Effector memory CD4-positive, alpha-beta T cell (primary cell): Measurements from ENCODE around the gene FGA.
A peak's percentile ranks its signal among the peaks of the same experiment; 100 is the strongest.

Source experiments
- DNase-seq, 3 donors: peaks; one replicate each; pipeline ENCODE4 v3.0.0-alpha.2; 2020
- H3K27ac ChIP-seq: 2 replicates; pipeline ENCODE4 v1.7.0; 2013; ENCODE audit warnings: mild to moderate bottlenecking, low read length, moderate library complexity; ENCODE audit not compliant: insufficient read depth, poor library complexity, severe bottlenecking
- H3K27me3 ChIP-seq: replicated peaks from 2 replicates; pipeline ENCODE4 v1.7.0; 2013; ENCODE audit warnings: mild to moderate bottlenecking, low read length; ENCODE audit not compliant: insufficient read depth, control insufficient read depth, poor library complexity, severe bottlenecking
- H3K36me3 ChIP-seq: 2 replicates; pipeline ENCODE4 v1.7.0; 2013; ENCODE audit warnings: mild to moderate bottlenecking, low read length, moderate library complexity; ENCODE audit not compliant: control insufficient read depth, insufficient read depth
- H3K4me1 ChIP-seq: 2 replicates; pipeline ENCODE4 v1.7.0; 2013; ENCODE audit warnings: low read length, mild to moderate bottlenecking; ENCODE audit not compliant: control insufficient read depth, insufficient read depth, poor library complexity, severe bottlenecking
- H3K4me3 ChIP-seq: 2 replicates; pipeline ENCODE4 v1.7.0; 2013; ENCODE audit warnings: low read length, low read depth, mild to moderate bottlenecking; ENCODE audit not compliant: insufficient read depth, poor library complexity, severe bottlenecking
- H3K9me3 ChIP-seq: 2 replicates; pipeline ENCODE4 v1.7.0; 2013; ENCODE audit warnings: mild to moderate bottlenecking, low read length, moderate library complexity; ENCODE audit not compliant: control insufficient read depth
- total RNA-seq, 3 donors: gene quantifications; one replicate each; lab custom pipeline; 2026; lab: John Stamatoyannopoulos, UW

FGA gene
- total RNA-seq, result 0 reads per million in 3 donors

GRCh38 chr4:154590329-154591006, at the start of gene FGA:
TSS of gene FGA (minus strand) at chr4:154590742. CDS start at chr4:154590687, 55 bp downstream.
- no peak for DNase-seq
- no peaks in the 10 kb centered on the region for H3K4me1 ChIP-seq
- no peak within 1 kb of the TSS for H3K4me3 ChIP-seq
- no peaks in the 10 kb centered on the region for H3K27me3 ChIP-seq
- H3K27ac ChIP-seq, result no peak within 1 kb of the TSS
- H3K36me3 ChIP-seq, result no peaks in the 10 kb centered on the region
- H3K9me3 ChIP-seq, result no peaks in the 10 kb centered on the region

GRCh38 chr4:154634058-154634457, 43.5 kb upstream of the FGA start:
- Histone ChIP-seq H3K9me3 (no peaks in the 10 kb centered on the region), H3K27ac (no peak overlapping the region), H3K4me1 (no peaks in the 10 kb centered on the region), H3K4me3 (no peak overlapping the region), H3K27me3 (peaks cover 3% of the 10 kb centered on the region), H3K36me3 (no peaks in the 10 kb centered on the region)
- DNase-seq, result no peak

- no peaks in the 10 kb centered on the region for H3K36me3 ChIP-seq
- no peak overlapping the region for H3K4me3 ChIP-seq
- H3K27ac ChIP-seq, result no peak overlapping the region
- H3K4me1 ChIP-seq, result no peaks in the 10 kb centered on the region
- peaks cover 3% of the 10 kb centered on the region for H3K27me3 ChIP-seq
- no peak for DNase-seq
- no peaks in the 10 kb centered on the region for H3K9me3 ChIP-seq
Measured at GRCh38 chr4:154631828-154632227, 41.3 kb upstream of the FGA start.

GRCh38 chr4:154630324-154630723, 39.8 kb upstream of the FGA start:
- Histone ChIP-seq H3K27ac (no peak overlapping the region), H3K4me1 (no peaks in the 10 kb centered on the region), H3K36me3 (no peaks in the 10 kb centered on the region), H3K9me3 (no peaks in the 10 kb centered on the region), H3K4me3 (no peak overlapping the region), H3K27me3 (peaks cover 3% of the 10 kb centered on the region)
- no peak for DNase-seq

GRCh38 chr4:154626793-154627484, 36.4 kb upstream of the FGA start:
- no peaks in the 10 kb centered on the region for H3K36me3 ChIP-seq
- no peaks in the 10 kb centered on the region for H3K9me3 ChIP-seq
- peaks cover 3% of the 10 kb centered on the region for H3K27me3 ChIP-seq
- no peak overlapping the region for H3K4me3 ChIP-seq
- peak in 1 of 3 donors; percentile 1 for DNase-seq
- no peaks in the 10 kb centered on the region for H3K4me1 ChIP-seq
- no peak overlapping the region for H3K27ac ChIP-seq

GRCh38 chr4:154625971-154626370, 35.4 kb upstream of the FGA start:
- Histone ChIP-seq H3K27ac (no peak overlapping the region), H3K27me3 (peaks cover 3% of the 10 kb centered on the region), H3K4me1 (no peaks in the 10 kb centered on the region), H3K36me3 (no peaks in the 10 kb centered on the region), H3K4me3 (no peak overlapping the region), H3K9me3 (no peaks in the 10 kb centered on the region)
- DNase-seq, result no peak

- Histone ChIP-seq H3K4me3 (no peak overlapping the region), H3K27ac (no peak overlapping the region), H3K4me1 (no peaks in the 10 kb centered on the region), H3K9me3 (no peaks in the 10 kb centered on the region), H3K36me3 (no peaks in the 10 kb centered on the region), H3K27me3 (no peaks in the 10 kb centered on the region)
- no peak for DNase-seq
Measured at GRCh38 chr4:154623995-154624394, 33.5 kb upstream of the FGA start.

- no peaks in the 10 kb centered on the region for H3K27me3 ChIP-seq
- no peaks in the 10 kb centered on the region for H3K36me3 ChIP-seq
- H3K4me1 ChIP-seq, result no peaks in the 10 kb centered on the region
- H3K27ac ChIP-seq, result no peak overlapping the region
- no peak overlapping the region for H3K4me3 ChIP-seq
- no peak for DNase-seq
- H3K9me3 ChIP-seq, result no peaks in the 10 kb centered on the region
Measured at GRCh38 chr4:154623436-154623835, 32.9 kb upstream of the FGA start.

GRCh38 chr4:154622598-154622997, 32.1 kb upstream of the FGA start:
- no peak overlapping the region for H3K27ac ChIP-seq
- H3K27me3 ChIP-seq, result no peaks in the 10 kb centered on the region
- no peak for DNase-seq
- no peaks in the 10 kb centered on the region for H3K4me1 ChIP-seq
- H3K9me3 ChIP-seq, result no peaks in the 10 kb centered on the region
- no peaks in the 10 kb centered on the region for H3K36me3 ChIP-seq
- H3K4me3 ChIP-seq, result no peak overlapping the region

GRCh38 chr4:154620111-154620510, 29.6 kb upstream of the FGA start:
- no peak overlapping the region for H3K27ac ChIP-seq

More at GRCh38 chr4:154620111-154620510, 29.6 kb upstream of the FGA start:
- no peaks in the 10 kb centered on the region for H3K4me1 ChIP-seq
- H3K27me3 ChIP-seq, result no peaks in the 10 kb centered on the region
- no peaks in the 10 kb centered on the region for H3K36me3 ChIP-seq
- no peak overlapping the region for H3K4me3 ChIP-seq
- H3K9me3 ChIP-seq, result no peaks in the 10 kb centered on the region
- DNase-seq, result no peak
